ENCODE measurements around the gene PNPLA5. TPM values are rescaled to one million over a fixed set of nuclear protein-coding genes. Genes with fewer than 3 reads are reported as not detected.

PNPLA5 gene
- total and polyA plus RNA-seq, 2 of the 8 experiments (the other 6 are each of a cell fraction or from before 2014, with no cell fraction given) = 3.9 to 6.8 TPM

- Histone ChIP-seq H2BK5ac (ENCODE audit: low read depth, low read length) (no peak overlapping the region), H4K5ac (ENCODE audit: insufficient read length, low read depth, low read length) (no peak overlapping the region), H2BK20ac (ENCODE audit: low read length) (no peak overlapping the region), H3K79me2 (ENCODE audit: control insufficient read depth in 1 of 2, insufficient read depth in 2 of 2, low read length in 2 of 2) (no peaks in the 10 kb centered on the region), H3K36me3 (ENCODE audit: control insufficient read depth in 2 of 4, insufficient read depth in 4 of 4, low read length in 3 of 4) (no peaks in the 10 kb centered on the region), H3K79me1 (ENCODE audit: low read depth, low read length) (no peaks in the 10 kb centered on the region), H3K27me3 (replicated peaks in 1 of 4; ENCODE audit: control insufficient read depth in 3 of 4, extremely low read depth in 1 of 4, insufficient read depth in 3 of 4, low read length in 3 of 4) (no peaks in the 10 kb centered on the region), H3K4ac (replicated peaks; ENCODE audit: insufficient read length, low read depth, low read length) (no peak overlapping the region), H2BK12ac (ENCODE audit: low read depth, low read length) (no peak overlapping the region), H3K14ac (ENCODE audit: insufficient read length) (no peak overlapping the region), H4K20me1 (replicated peaks in 1 of 2; ENCODE audit: control insufficient read depth in 1 of 2, insufficient read depth in 2 of 2, low read length in 2 of 2) (peaks cover 0 to 4% of the 10 kb centered on the region in 2 experiments), H3K4me3 (ENCODE audit: extremely low read depth in 1 of 4, insufficient read depth in 2 of 4, low read depth in 3 of 4, low read length in 4 of 4) (no peak overlapping the region), H3K9me3 (ENCODE audit: insufficient read depth in 2 of 2, low read depth in 1 of 2, low read length in 1 of 2) (no peaks in the 10 kb centered on the region), H3K56ac (replicated peaks; ENCODE audit: insufficient read length, low read depth, low read length) (no peak overlapping the region), H3K4me2 (ENCODE audit: insufficient read depth in 1 of 2, low read depth in 2 of 2, low read length in 2 of 2) (no peak overlapping the region), H3K18ac (ENCODE audit: extremely low read depth, low read length) (no peak overlapping the region), H2BK120ac (replicated peaks; ENCODE audit: low read depth, low read length) (no peak overlapping the region), H3K27ac (ENCODE audit: low read depth, low read length) (no peak overlapping the region; the same call in 1 of the 2 replicates), H2BK15ac (ENCODE audit: low read length) (no peak overlapping the region), H3K23me2 (ENCODE audit: low read depth, low read length) (no peaks in the 10 kb centered on the region), H3K9ac (replicated peaks in 1 of 4; ENCODE audit: extremely low read depth in 1 of 4, low read depth in 3 of 4, low read length in 3 of 4) (no peak overlapping the region), H2AK5ac (ENCODE audit: low read depth, low read length) (no peak overlapping the region), H2AFZ (ENCODE audit: low read length) (no peak overlapping the region), H4K91ac (replicated peaks; ENCODE audit: insufficient read length, low read length) (no peak overlapping the region), H3K4me1 (replicated peaks in 1 of 4; ENCODE audit: control insufficient read depth in 3 of 4, insufficient read depth in 4 of 4, low read length in 3 of 4) (peaks cover 0 to 3% (median 2%) of the 10 kb centered on the region in 4 experiments; a peak in 1 of 7 replicates), H4K8ac (ENCODE audit: extremely low read depth, insufficient read depth, low read length) (no peak overlapping the region), H3K23ac (ENCODE audit: insufficient read length) (no peak overlapping the region)
- ChIA-PET POLR2A (ENCODE audit: partially characterized antibody) (no interaction called here), CTCF (ENCODE audit: partially characterized antibody) (interaction anchor here (0.7 to 7.5 kb wide), 5 partner anchors 21 to 66 kb away, joined by 3 to 226 read pairs (median 5); partner anchors contain the start of gene PNPLA5)
- TF ChIP-seq SUZ12 (IDR thresholded peaks at IDR 0.05; ENCODE audit: low read length) (no peak), CTBP2 (IDR thresholded peaks at IDR 0.05; ENCODE audit: borderline replicate concordance, insufficient read depth, insufficient read length, low read length) (no peak), KDM4A (IDR thresholded peaks at IDR 0.05; ENCODE audit: low read depth, low read length, severe bottlenecking) (no peak), JUND (IDR thresholded peaks at IDR 0.05; ENCODE audit: low read length) (no peak), PHF8 (conservative IDR thresholded peaks at IDR 0.05; ENCODE audit: low read depth, low read length) (no peak), TAF7 (optimal IDR thresholded peaks at IDR 0.05; ENCODE audit: borderline replicate concordance, low read depth, low read length) (no peak), FOSL1 (IDR thresholded peaks at IDR 0.05; ENCODE audit: insufficient read depth, low read depth, low read length) (no peak), RNF2 (IDR thresholded peaks at IDR 0.05; ENCODE audit: borderline replicate concordance, low read depth, low read length, missing control alignments, poor library complexity, severe bottlenecking) (no peak), MAFK (IDR thresholded peaks at IDR 0.05; ENCODE audit: low read depth, low read length) (no peak), CREB1 (IDR thresholded peaks at IDR 0.05) (no peak), SP2 (IDR thresholded peaks at IDR 0.05; ENCODE audit: low read length) (no peak), RFX5 (IDR thresholded peaks at IDR 0.05; ENCODE audit: borderline replicate concordance, low read depth, low read length) (no peak)
- 87% methylated on average over 14 of the region's 14 CpGs; no CpG with 5 or more reads in 1 of the 2 experiments for WGBS, 2 experiments (ENCODE audit: extremely low coverage in 1 of 2, insufficient coverage in 1 of 2, insufficient read length in 1 of 2, insufficient replicate concordance in 2 of 2, low coverage in 1 of 2, low lambda C conversion rate in 2 of 2, missing lambda C conversion rate in 1 of 2)
- DNase-seq (ENCODE audit: low read depth in 1 of 2, low spot score in 2 of 2) (no peak), FAIRE-seq (no peak)
Measured at GRCh38 chr22:43879901-43880540, 11.8 kb downstream of the PNPLA5 start.
